ENCODE results near the gene MDH1B. TPM values are rescaled to one million over a fixed set of nuclear protein-coding genes. Genes with fewer than 3 reads are reported as not detected.

The MDH1B gene
- total and polyA plus RNA-seq, 2 donors (not counting 3 experiments of a cell fraction or from before 2014, with no cell fraction given): 0.29 TPM; not detected in 1

DNA sequence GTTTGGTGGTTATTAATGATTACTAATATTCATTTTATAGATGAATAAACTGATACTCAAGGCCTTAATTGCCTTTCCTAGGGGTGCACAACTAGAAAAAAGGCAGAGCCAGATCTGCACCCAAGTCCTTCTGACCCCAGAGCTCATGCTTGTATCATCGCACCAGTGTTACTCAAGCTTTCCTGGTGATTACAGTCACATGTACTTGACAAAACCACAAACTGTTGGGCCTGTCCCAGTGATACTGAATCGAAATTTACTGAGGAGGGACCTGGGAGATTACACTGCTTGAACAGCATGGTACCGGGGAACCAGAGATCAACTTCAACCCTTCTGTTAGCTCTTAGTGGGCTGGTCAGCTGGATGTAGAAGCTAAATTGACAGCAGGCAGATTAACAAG is 34.0 kb upstream of the MDH1B start:
- BruUV-seq (replicated peaks): no TSS peak

More for the DNA sequence above, 34.0 kb upstream of the MDH1B start:
- dilution Hi-C loops (cut with MboI; ENCODE audit: extremely low pct_ligation_motif_present, low sequenced_read_pairs): no loop called here
- H3K4me3 ChIP-seq (replicated peaks in 1 of 3; ENCODE audit: insufficient read depth in 1 of 3, low read depth in 1 of 3, low read length in 3 of 3): no peak overlapping the region
- H2AFZ ChIP-seq (ENCODE audit: low read depth, low read length): no peak overlapping the region
- ChIA-PET CTCF (interaction anchor here (1.3 to 3.1 kb wide), 3 partner anchors 7 to 535 kb away, joined by 4 to 15 read pairs (median 9); no protein-coding TSS in a partner anchor), POLR2A (no interaction called here)
- H4K20me1 ChIP-seq (replicated peaks; ENCODE audit: control insufficient read depth, extremely low read depth, insufficient read depth, low read length): no peaks in the 10 kb centered on the region
- no peak overlapping the region for H3K9ac ChIP-seq (replicated peaks; ENCODE audit: extremely low read depth, insufficient read depth, low read length)
- H3K27ac ChIP-seq (ENCODE audit: insufficient read depth, low read depth, low read length): no peak overlapping the region
- H3K9me1 ChIP-seq (replicated peaks; ENCODE audit: control insufficient read depth, extremely low read depth, insufficient read depth, low read length): no peaks in the 10 kb centered on the region
- H3K36me3 ChIP-seq (ENCODE audit: control insufficient read depth in 2 of 2, extremely low read depth in 1 of 2, insufficient read depth in 2 of 2, low read length in 2 of 2): peaks cover 0 to 2% of the 10 kb centered on the region in 2 experiments
- DNase-seq (ENCODE audit: low read depth, low spot score): no peak
- intact Hi-C loops (cut with micrococcal nuclease): no loop called here
- H3K4me2 ChIP-seq (ENCODE audit: insufficient read depth, low read length): no peak overlapping the region
- H3K4me1 ChIP-seq (ENCODE audit: control insufficient read depth, extremely low read depth, insufficient read depth, low read length): peaks cover 14% of the 10 kb centered on the region
- no peaks in the 10 kb centered on the region for H3K9me3 ChIP-seq (replicated peaks; ENCODE audit: control insufficient read depth, insufficient read depth, low read length)
- no peaks in the 10 kb centered on the region for H3K79me2 ChIP-seq (ENCODE audit: control insufficient read depth, insufficient read depth, low read length)
- TF ChIP-seq POLR2A (IDR thresholded peaks at IDR 0.05; ENCODE audit: low read depth, low read length): no peak
- TF ChIP-seq, protein P1, sequence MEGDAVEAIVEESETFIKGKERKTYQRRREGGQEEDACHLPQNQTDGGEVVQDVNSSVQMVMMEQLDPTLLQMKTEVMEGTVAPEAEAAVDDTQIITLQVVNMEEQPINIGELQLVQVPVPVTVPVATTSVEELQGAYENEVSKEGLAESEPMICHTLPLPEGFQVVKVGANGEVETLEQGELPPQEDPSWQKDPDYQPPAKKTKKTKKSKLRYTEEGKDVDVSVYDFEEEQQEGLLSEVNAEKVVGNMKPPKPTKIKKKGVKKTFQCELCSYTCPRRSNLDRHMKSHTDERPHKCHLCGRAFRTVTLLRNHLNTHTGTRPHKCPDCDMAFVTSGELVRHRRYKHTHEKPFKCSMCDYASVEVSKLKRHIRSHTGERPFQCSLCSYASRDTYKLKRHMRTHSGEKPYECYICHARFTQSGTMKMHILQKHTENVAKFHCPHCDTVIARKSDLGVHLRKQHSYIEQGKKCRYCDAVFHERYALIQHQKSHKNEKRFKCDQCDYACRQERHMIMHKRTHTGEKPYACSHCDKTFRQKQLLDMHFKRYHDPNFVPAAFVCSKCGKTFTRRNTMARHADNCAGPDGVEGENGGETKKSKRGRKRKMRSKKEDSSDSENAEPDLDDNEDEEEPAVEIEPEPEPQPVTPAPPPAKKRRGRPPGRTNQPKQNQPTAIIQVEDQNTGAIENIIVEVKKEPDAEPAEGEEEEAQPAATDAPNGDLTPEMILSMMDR (IDR thresholded peaks at IDR 0.05; ENCODE audit: extremely low read depth in 1 of 2, insufficient read depth in 1 of 2, low read depth in 1 of 2, low read length in 2 of 2): no peak
- no peak for TF ChIP-seq GATA2 (IDR thresholded peaks at IDR 0.05; ENCODE audit: insufficient read depth, insufficient read length, low read depth, low read length)
- TF ChIP-seq, protein P2, sequence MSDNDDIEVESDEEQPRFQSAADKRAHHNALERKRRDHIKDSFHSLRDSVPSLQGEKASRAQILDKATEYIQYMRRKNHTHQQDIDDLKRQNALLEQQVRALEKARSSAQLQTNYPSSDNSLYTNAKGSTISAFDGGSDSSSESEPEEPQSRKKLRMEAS (IDR thresholded peaks at IDR 0.05; ENCODE audit: insufficient read depth, insufficient read length): no peak
- no peak for TF ChIP-seq JUN (IDR thresholded peaks at IDR 0.05; ENCODE audit: borderline replicate concordance, insufficient read depth, insufficient read length, low read depth)
- TF ChIP-seq MYC (IDR thresholded peaks at IDR 0.05; ENCODE audit: low read depth, low read length): no peak
- TF ChIP-seq POLR2AphosphoS5 (IDR thresholded peaks at IDR 0.05; ENCODE audit: insufficient read depth, low read depth, low read length): no peak
- no peak for TF ChIP-seq FOS (IDR thresholded peaks at IDR 0.05; ENCODE audit: borderline replicate concordance, insufficient read depth, low read length)
- TF ChIP-seq EZH2 (IDR thresholded peaks at IDR 0.05; ENCODE audit: borderline replicate concordance, low read depth, low read length, severe bottlenecking): no peak
- no peaks in the 10 kb centered on the region for H3K27me3 ChIP-seq (ENCODE audit: control insufficient read depth in 2 of 2, insufficient read depth in 2 of 2, low read length in 2 of 2)
- FAIRE-seq: no peak
